Sigmoid colon (tissue), 4 donors: ENCODE data around the gene ROR1.

Experiments
- CTCF ChIP-seq, 4 experiments: fragments of 450-650 bp in 3 of 4; fragments of 200-600 bp in 1 of 4; IDR thresholded peaks; one replicate each; pipeline ENCODE4 v1.5.1; 2016 to 2019; ENCODE audit warnings: antibody characterized with exemption in 4 of 4, mild to moderate bottlenecking in 3 of 4, moderate library complexity in 2 of 4
- POLR2A ChIP-seq, 2 donors: fragments of 450-650 bp; IDR thresholded peaks; one replicate each; pipeline ENCODE4 v1.6.1; 2016; ENCODE audit warnings: antibody characterized with exemption in 2 of 2, mild to moderate bottlenecking in 2 of 2, moderate library complexity in 2 of 2
- POLR2AphosphoS5 ChIP-seq, 4 donors: sonication (generic); formaldehyde crosslinking; IDR thresholded peaks; one replicate each; pipeline ENCODE4 v1.6.1; 2017; ENCODE audit warnings: antibody characterized with exemption in 4 of 4

DNA sequence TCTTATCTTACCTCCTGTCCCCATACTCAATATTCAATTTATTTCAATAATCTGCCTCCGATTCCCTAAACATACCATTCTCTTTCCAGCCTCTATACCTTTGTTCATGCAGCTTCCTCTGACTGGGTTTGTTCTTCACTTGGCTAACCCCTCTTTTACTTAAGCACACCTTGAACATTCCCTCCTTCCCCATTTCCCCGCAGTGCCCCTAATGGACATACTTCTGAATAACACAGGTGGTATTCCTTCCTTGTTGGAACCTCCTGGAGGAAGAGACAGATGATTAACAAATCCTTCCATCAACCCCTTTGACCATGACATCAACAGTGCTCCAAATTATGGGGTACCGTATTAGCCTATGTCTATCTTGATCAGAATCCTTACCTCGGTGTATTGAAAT lies 239.6 kb downstream of the ROR1 start:
- no peak for TF ChIP-seq CTCF (IDR thresholded peaks at IDR 0.05)
- TF ChIP-seq POLR2A (IDR thresholded peaks at IDR 0.05) = no peak
- TF ChIP-seq POLR2AphosphoS5 (IDR thresholded peaks at IDR 0.05) = no peak
